GM18507 (cell line): ENCODE results near the gene TCF23.
"Not testable (repeated sequence)": the region's sequence is repeated elsewhere in the genome, so short reads cannot be mapped to it uniquely, and the experiment has no call there.

Experiments used
- DNase-seq: peaks from one replicate; pipeline ENCODE4 v3.0.0; 2011; ENCODE audit warnings: low read depth; ENCODE audit not compliant: insufficient read length; ENCODE audit errors: extremely low spot score
- FAIRE-seq: peaks from 2 replicates; lab custom pipeline; 2011; peaks lifted over from hg19 to GRCh38; lab: Jason Lieb, UNC

TCF23 gene

GRCh38 chr2:27152102-27152795, 3.4 kb downstream of the TCF23 start:
- FAIRE-seq = no peak
- DNase-seq = no peak

- no peak for FAIRE-seq
- DNase-seq = no peak
Observed at GRCh38 chr2:27152796-27153464, 4.1 kb downstream of the TCF23 start.

DNA sequence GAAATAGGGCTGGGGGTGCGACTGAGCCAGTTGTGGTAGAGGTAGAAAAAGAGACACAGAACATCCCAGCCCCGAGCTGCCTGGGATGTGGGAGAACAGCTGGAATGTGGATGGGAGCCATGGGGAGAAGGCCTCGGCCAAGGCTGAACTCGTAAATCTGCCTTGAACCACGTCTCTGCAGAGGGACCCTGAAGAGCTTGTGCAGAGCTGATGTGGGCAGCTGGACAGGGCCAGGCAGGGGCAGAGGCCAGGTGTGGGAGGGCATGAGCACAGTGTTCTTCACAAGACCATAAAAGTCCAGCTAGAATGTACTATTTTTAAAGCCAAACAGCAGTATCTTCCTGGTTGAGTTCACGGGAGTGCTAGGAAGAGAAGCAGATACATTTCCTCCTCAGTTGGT, 5.7 kb downstream of the TCF23 start:
- FAIRE-seq (no peak), DNase-seq (no peak)

GRCh38 chr2:27155069-27155520, 6.3 kb downstream of the TCF23 start:
- DNase-seq = no peak
- no peak for FAIRE-seq

DNA sequence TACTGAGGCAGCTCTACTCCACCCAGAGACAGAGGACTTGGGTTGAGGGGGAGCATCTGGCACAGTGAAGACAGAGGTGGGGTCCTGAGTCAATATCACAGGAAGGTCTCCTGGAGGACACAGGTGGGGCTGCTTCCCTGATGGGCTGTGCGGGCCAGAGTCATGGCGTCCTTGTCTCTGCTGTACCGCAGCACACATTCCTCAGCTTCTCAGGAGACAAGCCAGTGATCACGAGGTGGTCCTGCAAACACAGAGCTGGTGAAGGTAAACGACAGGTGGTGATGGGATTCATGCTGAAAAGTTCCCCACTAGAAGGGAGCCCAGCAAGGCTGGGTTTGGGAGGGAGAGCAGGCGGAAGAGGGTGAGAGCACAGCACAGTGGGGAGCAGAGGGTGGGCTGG, 9.7 kb downstream of the TCF23 start:
- no peak for FAIRE-seq
- DNase-seq = no peak

- FAIRE-seq (no peak), DNase-seq (no peak)
Observed at GRCh38 chr2:27159271-27159670, 10.5 kb downstream of the TCF23 start.

GRCh38 chr2:27160191-27160590, 11.4 kb downstream of the TCF23 start:
- no peak for FAIRE-seq

GRCh38 chr2:27162151-27163121, 13.6 kb downstream of the TCF23 start:
- no peak for DNase-seq
- peak; percentile 69 for FAIRE-seq

More at GRCh38 chr2:27160191-27160590, 11.4 kb downstream of the TCF23 start:
- no peak for DNase-seq

- FAIRE-seq (peak; percentile 77), DNase-seq (no peak)
Observed at GRCh38 chr2:27164960-27165763, 16.4 kb downstream of the TCF23 start.

GRCh38 chr2:27170581-27171337, 22.0 kb downstream of the TCF23 start:
- no peak for DNase-seq
- no peak for FAIRE-seq

- FAIRE-seq (no peak), DNase-seq (no peak)
Observed at GRCh38 chr2:27171351-27171848, 22.6 kb downstream of the TCF23 start.

DNA sequence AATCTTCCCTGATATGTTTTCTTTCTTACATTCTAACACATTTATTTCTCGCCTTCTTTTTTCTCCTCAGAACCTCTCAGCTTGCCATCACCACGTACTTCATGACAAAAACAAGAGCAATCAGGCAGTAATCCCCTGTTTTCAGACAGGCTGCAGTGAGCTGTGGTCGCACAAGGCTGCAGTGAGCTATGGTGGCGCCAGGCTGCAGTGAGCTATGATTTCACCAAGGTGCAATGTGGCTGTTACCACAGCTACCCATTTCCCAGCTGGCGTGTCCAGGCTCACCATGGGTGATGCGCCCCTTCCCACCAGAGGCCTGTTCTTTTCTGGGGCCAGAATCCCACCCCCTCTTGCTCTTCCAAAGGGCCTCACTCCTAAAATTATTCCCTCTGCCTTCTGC, 25.8 kb downstream of the TCF23 start:
- no peak for FAIRE-seq

GRCh38 chr2:27175330-27175729, 26.5 kb downstream of the TCF23 start:
- FAIRE-seq = no peak

More for the DNA sequence above, 25.8 kb downstream of the TCF23 start:
- no peak for DNase-seq

GRCh38 chr2:27175781-27176180, 27.0 kb downstream of the TCF23 start:
- FAIRE-seq, DNase-seq: not testable (repeated sequence)

More at GRCh38 chr2:27175330-27175729, 26.5 kb downstream of the TCF23 start:
- no peak for DNase-seq

DNA sequence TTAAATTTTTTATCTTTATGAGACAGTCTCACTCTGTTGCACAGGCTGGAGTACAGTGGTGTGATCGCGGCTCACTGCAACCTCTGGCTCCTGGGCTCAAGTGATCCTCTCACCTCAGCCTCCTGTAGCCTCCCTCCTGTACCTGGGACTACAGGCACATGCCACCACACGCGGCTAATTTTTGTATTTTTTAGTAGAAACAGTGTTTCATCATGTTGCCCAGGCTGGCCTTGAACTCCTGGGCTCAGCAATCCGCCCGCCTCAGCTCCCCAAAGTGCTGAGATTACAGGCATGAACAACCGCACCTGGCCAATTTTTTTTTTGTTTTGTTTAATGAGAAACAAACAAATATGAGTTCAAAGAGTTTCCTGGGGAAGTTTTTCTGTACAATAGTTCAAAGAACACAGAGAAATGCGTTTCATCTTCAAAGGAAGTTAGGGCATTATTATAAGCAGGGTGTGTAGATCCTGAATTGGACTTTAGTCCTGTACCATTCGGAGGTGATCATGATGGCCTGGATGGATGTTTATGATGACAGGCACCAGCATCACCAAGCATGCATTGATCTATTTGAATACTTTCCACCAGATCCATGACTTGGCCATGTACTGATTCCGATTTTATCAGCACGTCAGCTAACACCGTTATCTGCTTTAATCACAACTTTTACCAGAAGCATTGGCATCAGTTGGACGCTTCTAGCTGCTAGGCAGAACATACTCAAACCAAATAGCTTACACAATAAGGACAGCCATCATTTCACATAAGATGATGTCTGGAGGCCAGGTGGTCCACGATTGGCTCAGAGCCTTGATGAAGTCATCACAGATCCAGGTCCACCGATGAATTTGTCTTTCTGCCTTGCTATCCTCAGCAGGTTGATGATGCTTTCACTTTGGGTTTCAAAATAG, 28.9 kb downstream of the TCF23 start:
- DNase-seq (no peak), FAIRE-seq (no peak)

GRCh38 chr2:27178469-27178868, 29.7 kb downstream of the TCF23 start:
- DNase-seq = no peak
- FAIRE-seq = no peak

DNA sequence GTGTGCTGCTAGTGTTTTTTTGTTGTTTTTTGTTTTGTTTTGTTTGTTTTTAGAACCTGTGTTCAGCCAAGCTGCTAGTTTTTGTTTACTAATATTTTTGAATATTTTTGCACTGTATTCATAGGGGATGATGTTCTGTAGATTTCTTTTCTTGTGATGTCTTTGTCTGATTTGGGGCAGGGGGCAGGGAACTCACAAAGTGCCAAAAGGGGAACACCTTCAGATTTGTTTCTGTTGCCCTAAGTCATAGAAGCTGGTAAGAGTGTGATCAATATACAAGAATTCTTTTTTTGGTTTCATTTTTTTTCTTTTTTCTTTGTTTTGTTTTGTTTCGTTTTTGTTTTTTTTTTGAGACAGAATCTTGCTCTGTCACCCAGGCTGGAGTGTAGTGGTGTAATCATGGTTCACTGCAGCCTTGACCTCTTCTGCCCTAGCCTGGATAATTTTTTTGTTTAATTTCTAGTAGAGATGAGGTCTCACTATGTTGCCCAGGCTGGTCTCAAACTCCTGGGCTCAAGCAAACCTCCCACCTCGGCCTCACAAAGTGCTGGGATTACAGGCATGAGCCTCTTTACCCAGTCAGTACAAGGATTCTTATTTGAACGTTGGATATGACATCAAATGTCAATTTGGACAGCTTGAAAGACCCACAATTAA, 30.7 kb downstream of the TCF23 start:
- DNase-seq (no peak), FAIRE-seq (no peak)
